ENCODE data around the gene IL10RA. TPM values are rescaled to one million over a fixed set of nuclear protein-coding genes. Genes with fewer than 3 reads are reported as not detected.

IL10RA gene
- total and polyA plus RNA-seq, 12 donors = 2.7 to 50.5 (median 25.5) TPM

DNA sequence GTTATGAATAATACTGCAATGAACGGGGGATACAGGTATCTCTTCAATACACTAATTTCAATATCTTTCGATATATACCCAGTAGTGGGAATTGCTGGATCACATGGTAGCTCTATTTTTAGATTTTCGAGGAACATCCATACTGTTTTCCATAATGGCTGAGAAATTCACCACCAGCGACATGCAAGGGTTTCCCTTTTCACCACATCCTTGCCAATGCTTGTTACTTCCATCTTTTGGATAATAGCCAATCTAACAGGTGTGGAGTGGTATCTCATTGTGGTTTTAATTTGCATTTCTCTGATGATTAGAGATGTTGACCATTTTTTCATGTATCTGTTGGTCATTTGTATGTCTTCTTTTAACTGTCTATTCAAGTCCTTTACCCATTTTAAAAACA, 5.9 kb downstream of the IL10RA start:
- H3K4me3 ChIP-seq = no peak overlapping the region
- DNase-seq = no peak
- WGBS, 4 donors = 74 to 84% (median 82%) methylated on average over 4 of the region's 4 CpGs
- no peaks in the 10 kb centered on the region for H3K9me3 ChIP-seq (replicated peaks in 1 of 3)
- intact Hi-C loops (cut with DNase I) = no loop called here
- H3K4me1 ChIP-seq (replicated peaks in 1 of 2) = no peaks in the 10 kb centered on the region
- no peak for TF ChIP-seq POLR2A (IDR thresholded peaks at IDR 0.05)
- TF ChIP-seq, protein P1, sequence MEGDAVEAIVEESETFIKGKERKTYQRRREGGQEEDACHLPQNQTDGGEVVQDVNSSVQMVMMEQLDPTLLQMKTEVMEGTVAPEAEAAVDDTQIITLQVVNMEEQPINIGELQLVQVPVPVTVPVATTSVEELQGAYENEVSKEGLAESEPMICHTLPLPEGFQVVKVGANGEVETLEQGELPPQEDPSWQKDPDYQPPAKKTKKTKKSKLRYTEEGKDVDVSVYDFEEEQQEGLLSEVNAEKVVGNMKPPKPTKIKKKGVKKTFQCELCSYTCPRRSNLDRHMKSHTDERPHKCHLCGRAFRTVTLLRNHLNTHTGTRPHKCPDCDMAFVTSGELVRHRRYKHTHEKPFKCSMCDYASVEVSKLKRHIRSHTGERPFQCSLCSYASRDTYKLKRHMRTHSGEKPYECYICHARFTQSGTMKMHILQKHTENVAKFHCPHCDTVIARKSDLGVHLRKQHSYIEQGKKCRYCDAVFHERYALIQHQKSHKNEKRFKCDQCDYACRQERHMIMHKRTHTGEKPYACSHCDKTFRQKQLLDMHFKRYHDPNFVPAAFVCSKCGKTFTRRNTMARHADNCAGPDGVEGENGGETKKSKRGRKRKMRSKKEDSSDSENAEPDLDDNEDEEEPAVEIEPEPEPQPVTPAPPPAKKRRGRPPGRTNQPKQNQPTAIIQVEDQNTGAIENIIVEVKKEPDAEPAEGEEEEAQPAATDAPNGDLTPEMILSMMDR (IDR thresholded peaks at IDR 0.05) = no peak
- peaks cover 5% of the 10 kb centered on the region for H3K27me3 ChIP-seq
- H3K27ac ChIP-seq = no peak overlapping the region
- peaks cover 0 to 7% of the 10 kb centered on the region in 2 donors for H3K36me3 ChIP-seq (replicated peaks in 1 of 2)

DNA sequence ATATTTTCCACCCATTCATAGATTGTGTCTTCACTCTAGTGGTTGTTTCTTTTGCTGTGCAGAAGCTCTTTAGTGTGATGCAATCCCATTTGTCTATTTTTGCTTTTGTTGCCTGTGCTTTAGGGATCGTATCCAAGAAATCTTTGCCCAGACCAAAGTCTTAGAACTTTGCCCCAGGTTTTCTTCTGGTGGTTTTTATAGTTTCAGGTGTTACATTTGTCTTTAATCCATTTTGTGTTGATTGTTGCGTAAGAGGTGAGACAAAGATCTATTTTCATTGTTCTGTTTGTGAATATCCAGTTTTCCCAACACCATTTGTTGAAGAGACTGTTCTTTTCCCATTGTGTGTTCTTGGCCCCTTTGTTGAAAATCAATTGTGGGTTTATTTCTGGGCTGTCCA, 6.4 kb downstream of the IL10RA start:
- H3K36me3 ChIP-seq (replicated peaks in 1 of 2) = peaks cover 0 to 7% of the 10 kb centered on the region in 2 donors
- no peaks in the 10 kb centered on the region for H3K4me1 ChIP-seq (replicated peaks in 1 of 2)
- H3K4me3 ChIP-seq = no peak overlapping the region

DNA sequence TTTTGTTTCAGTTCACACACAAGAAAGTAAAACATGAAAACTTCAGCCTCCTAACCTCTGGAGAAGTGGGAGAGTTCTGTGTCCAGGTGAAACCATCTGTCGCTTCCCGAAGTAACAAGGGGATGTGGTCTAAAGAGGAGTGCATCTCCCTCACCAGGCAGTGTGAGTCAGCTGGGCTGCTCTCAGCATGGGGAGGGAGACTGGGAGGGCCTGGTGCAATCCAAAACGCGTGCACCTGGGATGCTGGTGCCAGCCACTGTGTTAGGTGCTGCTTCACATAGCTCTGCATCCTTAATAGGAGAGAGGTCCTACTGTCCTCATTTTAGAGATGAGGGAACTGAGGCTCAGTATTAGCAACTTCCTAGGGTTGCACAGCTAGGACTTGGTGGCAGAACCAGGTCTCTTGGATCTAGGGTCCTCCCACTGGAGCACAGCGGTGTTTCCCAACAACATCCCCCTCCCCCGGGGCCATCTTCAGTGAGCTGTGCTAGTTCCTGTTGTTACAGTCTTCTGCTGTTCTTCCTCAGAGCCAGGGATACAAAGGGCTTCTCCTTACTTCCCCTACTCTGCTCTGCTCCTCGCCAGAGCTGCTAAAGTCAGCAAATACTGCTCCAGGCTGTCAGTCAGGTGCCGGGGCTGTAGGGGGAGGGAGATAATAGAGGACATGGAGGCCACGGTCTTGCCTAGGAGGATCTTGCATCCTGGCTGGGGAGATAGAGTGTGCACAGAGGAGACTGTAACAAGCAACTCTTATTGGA, 8.0 kb downstream of the IL10RA start:
- 58 to 72% (median 61%) methylated on average over 9 of the region's 9 CpGs for WGBS, 4 donors
- Histone ChIP-seq H3K27me3 (no peaks in the 10 kb centered on the region), H3K9me3 (replicated peaks in 1 of 3) (no peaks in the 10 kb centered on the region), H3K36me3 (replicated peaks in 1 of 2) (peaks cover 0 to 7% of the 10 kb centered on the region in 2 donors), H3K4me1 (replicated peaks in 1 of 2) (no peaks in the 10 kb centered on the region), H3K4me3 (no peak overlapping the region), H3K27ac (peak overlapping the region in 1 of 5 donors; percentile 40)
- peak in 6 of 7 donors; percentile 30 to 62 (median 49) for DNase-seq
- intact Hi-C loops (cut with DNase I) = no loop called here
- TF ChIP-seq, protein P1 (IDR thresholded peaks at IDR 0.05) = no peak
- TF ChIP-seq POLR2A (IDR thresholded peaks at IDR 0.05) = no peak

More for the DNA sequence above, 6.4 kb downstream of the IL10RA start:
- DNase-seq = no peak
- WGBS, 4 donors = 77 to 88% (median 82%) methylated on average over 2 of the region's 2 CpGs
- Histone ChIP-seq H3K27me3 (no peaks in the 10 kb centered on the region), H3K27ac (no peak overlapping the region), H3K9me3 (replicated peaks in 1 of 3) (no peaks in the 10 kb centered on the region)
- TF ChIP-seq, protein P1 (IDR thresholded peaks at IDR 0.05) = no peak
- no peak for TF ChIP-seq POLR2A (IDR thresholded peaks at IDR 0.05)
- intact Hi-C loops (cut with DNase I) = no loop called here

DNA sequence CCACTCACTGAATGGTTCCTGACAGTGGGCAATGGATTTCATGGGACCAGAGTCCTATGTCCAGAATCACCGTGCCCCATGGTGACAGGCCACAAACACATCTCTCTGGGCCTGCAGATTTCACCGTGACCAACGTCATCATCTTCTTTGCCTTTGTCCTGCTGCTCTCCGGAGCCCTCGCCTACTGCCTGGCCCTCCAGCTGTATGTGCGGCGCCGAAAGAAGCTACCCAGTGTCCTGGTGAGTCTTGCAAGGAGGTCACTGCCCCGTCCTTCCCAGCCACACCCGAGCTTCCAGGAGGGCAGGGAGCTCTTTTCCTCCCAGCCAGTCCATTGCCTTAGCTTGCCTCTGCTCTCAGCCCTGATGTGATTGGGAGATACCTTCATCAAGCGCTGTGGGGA, 9.3 kb downstream of the IL10RA start:
- H3K4me1 ChIP-seq (replicated peaks in 1 of 2) = no peaks in the 10 kb centered on the region
- 91 to 96% (median 92%) methylated on average over 10 to 11 of the region's 11 CpGs for WGBS, 4 donors
- intact Hi-C loops (cut with DNase I) = no loop called here

More for the DNA sequence above, 9.3 kb downstream of the IL10RA start:
- no peak for DNase-seq
- Histone ChIP-seq H3K4me3 (no peak overlapping the region), H3K9me3 (replicated peaks in 1 of 3) (no peaks in the 10 kb centered on the region), H3K27me3 (no peaks in the 10 kb centered on the region), H3K36me3 (replicated peaks in 1 of 2) (peaks cover 0 to 7% of the 10 kb centered on the region in 2 donors), H3K27ac (no peak overlapping the region)
- TF ChIP-seq, protein P1 (IDR thresholded peaks at IDR 0.05) = no peak

All from adrenal gland (tissue), 12 donors.